ENCODE measurements around the gene NFIA.
A peak's percentile ranks its signal among the peaks of the same experiment; 100 is the strongest.

GRCh38 chr1:61337441-61337951 is 255.1 kb downstream of the NFIA start:
- TF ChIP-seq CTCF (IDR thresholded peaks at IDR 0.05) (peak in 1 of 7 experiments; percentile 1), POLR2A (IDR thresholded peaks at IDR 0.05) (no peak)
